GM19025 (cell line): Measurements from ENCODE around the gene ZC3H7A.
A peak's percentile ranks its signal among the peaks of the same experiment; 100 is the strongest.
"Not testable (repeated sequence)": the region's sequence is repeated elsewhere in the genome, so short reads cannot be mapped to it uniquely, and the experiment has no call there.

Experiments
- ATAC-seq: cut with Tn5 transposase; IDR thresholded peaks from one replicate; pipeline ENCODE4 v1.9.1; 2021; ENCODE audit warnings: mild to moderate bottlenecking, low read depth, moderate library complexity; ENCODE audit not compliant: unreplicated experiment

Gene ZC3H7A, protein sequence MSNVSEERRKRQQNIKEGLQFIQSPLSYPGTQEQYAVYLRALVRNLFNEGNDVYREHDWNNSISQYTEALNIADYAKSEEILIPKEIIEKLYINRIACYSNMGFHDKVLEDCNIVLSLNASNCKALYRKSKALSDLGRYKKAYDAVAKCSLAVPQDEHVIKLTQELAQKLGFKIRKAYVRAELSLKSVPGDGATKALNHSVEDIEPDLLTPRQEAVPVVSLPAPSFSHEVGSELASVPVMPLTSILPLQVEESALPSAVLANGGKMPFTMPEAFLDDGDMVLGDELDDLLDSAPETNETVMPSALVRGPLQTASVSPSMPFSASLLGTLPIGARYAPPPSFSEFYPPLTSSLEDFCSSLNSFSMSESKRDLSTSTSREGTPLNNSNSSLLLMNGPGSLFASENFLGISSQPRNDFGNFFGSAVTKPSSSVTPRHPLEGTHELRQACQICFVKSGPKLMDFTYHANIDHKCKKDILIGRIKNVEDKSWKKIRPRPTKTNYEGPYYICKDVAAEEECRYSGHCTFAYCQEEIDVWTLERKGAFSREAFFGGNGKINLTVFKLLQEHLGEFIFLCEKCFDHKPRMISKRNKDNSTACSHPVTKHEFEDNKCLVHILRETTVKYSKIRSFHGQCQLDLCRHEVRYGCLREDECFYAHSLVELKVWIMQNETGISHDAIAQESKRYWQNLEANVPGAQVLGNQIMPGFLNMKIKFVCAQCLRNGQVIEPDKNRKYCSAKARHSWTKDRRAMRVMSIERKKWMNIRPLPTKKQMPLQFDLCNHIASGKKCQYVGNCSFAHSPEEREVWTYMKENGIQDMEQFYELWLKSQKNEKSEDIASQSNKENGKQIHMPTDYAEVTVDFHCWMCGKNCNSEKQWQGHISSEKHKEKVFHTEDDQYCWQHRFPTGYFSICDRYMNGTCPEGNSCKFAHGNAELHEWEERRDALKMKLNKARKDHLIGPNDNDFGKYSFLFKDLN

DNA sequence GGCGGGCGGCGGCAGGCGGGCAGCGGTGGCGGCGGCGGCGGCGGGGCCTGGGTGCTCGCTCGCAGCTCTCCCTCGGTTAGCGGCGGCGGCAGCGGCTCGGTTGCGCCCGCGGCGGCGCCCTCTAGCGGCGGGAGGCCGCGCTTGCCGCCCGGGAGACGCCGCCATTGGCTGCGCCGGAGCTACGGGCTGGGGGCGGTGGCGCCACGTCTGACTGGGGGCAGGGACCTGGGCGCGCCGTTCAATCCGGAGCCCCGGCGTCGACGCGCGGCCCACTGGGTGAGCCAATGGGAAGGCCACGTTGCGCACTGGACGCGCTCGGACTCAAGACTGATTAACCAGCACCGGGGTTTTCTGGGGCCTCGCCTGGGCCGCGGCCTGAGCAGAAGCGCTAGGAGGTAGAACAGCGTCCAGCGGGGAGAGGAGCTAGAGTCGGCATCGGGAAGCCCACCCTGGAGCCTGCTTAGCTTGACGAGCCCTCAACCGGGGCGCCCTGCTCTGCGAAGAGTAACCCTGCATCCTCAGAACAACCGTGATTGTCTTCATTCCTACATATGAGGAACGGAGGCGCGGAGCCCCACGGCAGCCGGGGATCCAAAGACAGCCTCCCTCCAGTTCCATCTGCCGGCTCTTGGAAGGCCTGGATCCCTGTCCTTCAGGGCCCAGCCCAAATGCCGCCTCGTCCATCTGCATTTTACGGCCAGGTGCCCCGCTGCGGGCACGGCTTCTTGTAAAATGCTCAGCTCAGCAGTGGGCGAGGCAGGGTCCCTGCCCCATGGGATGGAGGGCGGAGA is at the start of gene ZC3H7A:
ZC3H7A (minus strand) TSS at position 93 of the 791 bp plus-strand sequence. CDS start 14,904 bp downstream, outside the sequence.
- peak; percentile 97 for ATAC-seq

DNA sequence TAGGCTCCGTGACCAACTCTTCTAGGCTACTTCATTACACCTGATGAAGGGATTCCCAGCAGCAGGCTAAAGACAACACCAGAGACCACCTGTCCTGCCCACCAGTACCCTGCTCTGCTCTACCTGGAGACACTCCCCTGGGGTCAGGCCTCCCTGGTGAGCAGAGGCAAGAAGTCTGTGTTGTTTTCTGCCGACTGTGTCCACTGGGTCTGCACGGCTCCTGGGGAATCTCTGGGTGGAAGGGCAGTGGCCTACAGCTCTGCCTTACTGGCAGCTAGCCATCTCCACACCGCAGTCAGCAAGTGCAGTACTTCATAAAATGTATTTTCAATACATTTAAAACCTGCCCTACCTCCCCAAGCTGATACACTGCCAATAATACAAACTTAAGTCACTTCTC is 47.4 kb upstream of the ZC3H7A start:
- ATAC-seq, result no peak

DNA sequence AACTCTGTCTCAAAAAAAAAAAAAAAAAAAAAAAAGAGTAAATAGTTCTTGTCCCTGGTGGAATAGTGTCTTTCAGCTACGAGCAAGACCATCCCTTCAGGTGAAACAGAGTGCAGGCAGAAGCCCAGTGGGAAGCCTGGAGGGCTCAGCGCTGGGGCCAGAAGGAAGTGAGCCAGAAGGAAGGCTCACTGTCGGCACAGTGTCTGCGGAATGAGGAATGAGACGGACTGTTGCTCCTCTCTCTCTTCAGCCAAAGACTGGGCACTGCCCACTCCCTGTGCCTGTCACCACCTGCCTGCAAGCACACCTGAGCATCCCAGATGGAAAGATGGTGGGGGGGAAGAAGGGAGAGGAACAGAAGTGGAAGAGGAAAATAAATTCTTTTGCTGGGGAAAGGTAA is 46.8 kb upstream of the ZC3H7A start:
- ATAC-seq, result no peak

DNA sequence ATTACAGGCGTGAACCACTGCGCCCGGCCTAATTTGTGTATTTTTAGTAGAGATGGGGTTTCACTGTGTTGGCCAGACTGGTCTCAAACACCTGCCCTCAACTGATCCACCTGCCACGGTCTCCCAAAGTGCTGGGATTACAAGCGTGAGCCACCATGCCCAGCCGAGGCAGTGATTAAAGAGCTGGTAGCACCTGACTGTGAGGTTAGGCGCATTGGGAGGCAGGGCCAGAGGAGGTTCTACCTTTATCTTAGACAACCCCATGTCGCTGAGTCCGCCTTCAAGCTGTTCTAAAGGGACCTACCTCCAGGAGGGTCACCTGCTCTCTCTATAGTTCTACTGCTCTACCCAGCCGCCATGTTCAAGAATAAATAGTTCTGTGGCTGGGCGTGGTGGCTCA is 46.1 kb upstream of the ZC3H7A start:
- ATAC-seq, result no peak

DNA sequence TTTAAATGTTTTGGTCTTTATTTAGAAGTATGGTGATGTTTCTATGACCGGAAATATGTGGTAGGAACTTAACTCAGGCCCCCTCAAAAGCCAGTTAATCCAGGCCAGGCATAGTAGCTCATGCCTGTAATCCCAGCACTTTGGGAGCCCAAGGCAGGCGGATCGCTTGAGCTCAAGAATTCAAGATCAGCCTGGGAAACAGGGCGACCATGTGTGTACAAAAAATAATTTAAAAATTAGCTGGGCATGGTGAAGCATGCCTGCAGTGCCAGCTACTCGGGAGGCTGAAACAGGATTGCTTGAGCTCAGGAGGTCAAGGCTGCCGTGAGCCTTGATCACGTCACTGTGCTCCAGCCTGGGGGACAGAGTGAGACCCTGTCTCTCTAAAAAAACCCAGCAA is 44.0 kb upstream of the ZC3H7A start:
- ATAC-seq, result no peak

DNA sequence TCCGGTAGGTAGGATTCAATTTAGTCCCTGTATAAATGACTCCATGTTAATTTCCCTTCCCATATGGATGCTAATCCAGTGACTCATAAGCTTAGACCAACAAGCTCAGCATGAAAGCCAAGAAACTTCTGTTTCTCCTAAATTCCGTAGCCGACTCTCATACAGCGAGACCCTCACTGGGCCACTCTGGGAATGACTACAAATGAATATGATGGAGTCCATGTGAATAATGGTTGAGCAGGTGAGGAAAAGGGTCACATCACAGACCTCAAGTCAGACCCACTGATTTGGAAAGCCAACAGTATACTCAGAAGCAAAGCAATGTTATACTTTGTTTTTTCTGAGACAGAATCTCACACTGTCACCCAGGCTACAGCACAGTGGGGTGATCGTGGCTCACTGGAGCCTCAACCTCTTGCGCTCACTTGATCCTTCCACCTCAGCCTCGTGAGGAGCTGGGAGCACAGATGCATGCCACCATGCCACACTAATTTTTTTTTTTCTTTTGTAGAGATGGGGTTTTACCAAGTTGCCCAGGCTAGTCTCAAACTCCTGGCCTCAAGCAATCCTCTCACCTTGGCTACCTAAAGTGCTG is 39.7 kb upstream of the ZC3H7A start:
- ATAC-seq, result no peak

DNA sequence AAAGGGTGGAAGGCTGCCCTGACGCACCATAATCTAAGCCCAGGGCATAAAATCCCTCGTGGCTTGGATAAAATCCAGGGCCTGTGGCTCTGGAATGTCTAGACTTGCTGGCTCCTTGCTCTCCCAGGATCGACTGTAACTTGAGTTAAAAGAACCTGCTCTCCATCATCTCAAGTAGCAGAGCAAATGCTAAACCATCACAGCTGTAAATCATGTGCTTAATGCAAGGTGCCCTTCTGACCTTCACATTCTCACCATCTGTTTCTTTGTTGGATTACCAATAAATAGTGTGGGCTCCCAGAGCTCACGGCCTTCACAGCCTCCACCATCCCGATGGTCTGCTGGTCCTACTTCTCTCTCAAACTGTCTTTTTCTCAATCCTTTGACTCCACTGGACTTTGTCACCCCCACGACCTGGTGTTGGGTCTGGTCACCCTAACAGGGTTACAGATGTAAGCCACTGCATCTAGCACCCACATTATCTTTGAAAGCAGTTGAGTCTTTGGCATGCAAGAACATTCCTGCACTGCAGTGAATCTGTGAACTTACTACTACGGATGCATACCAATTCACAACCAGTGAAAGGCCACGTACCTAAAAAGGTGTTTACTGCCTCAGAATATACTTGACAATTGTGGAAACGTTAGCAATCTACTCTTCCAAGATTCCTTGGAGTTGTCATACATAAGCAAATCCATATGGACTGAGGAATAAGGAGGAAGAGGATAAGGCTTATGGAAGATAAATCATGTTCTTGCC is 39.0 kb upstream of the ZC3H7A start:
- no peak for ATAC-seq

DNA sequence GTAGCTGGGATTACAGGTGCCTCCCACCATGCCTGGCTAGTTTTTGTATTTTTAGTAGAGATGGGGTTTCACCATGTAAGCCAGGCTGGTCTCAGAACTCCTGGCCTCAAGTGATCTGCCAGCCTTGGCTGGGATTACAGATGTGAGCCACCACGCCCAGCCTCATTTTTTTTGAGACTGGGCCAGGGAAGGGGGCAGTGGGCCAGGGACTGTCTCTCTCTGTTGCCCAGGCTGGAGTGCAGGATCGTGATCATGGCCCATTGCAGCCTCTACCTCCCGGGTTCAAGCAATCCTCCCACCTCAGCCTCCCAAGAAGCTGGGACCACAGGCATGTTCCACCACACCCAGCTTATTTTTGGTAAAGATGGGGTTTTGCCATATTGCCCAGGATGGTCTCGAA is 38.3 kb upstream of the ZC3H7A start:
- no peak for ATAC-seq

DNA sequence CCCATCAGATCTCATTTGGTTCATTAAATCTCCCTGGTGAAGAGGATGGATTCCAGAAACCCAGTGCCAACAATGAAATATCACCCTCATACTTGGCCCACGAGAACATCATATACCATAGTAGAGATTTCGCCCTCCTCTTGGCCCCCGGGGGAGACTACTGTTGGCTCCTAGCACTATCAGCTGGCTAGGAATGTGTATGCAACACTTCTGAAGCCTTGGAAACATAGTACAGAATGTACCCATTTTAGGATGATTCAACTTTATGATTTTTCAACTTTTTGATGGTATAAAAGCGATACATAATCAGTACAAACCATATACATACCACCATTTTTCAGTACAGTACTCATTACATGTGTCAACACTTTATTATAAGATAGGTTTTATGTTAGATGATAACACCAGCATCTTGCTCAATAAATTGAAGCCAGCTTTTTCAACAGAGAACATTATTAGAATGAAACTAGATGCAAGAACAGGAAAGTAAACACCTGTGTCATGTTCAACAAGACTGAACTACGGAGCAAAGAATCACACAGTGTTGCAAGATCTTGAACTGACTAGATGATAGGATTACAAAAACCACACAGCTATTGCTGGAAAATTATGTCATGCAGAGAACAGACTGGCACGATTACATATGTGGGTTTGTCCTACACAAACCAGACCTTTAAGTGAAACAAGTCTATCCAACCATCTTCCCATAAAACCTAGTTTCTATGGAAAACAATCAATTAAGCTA is 37.1 kb upstream of the ZC3H7A start:
- ATAC-seq, result no peak

DNA sequence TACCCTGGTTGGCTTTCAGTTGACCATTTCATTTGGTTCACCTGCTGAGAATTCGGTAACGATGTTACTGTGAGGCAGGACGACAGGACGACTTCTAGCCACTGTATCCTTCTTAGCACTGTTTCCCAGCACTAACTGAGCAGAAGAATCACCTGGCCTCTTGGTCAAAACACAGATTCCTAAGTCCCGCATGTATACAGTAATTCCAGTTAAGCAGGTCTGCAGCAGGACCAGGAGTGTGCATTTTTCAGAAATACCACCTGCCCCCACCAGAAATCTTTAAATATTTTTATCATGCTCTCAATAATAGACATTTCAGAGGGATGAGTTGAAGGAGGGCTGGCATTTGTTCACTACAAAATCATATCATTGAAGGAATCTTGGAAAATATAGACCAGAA is 31.6 kb upstream of the ZC3H7A start:
- no peak for ATAC-seq

DNA sequence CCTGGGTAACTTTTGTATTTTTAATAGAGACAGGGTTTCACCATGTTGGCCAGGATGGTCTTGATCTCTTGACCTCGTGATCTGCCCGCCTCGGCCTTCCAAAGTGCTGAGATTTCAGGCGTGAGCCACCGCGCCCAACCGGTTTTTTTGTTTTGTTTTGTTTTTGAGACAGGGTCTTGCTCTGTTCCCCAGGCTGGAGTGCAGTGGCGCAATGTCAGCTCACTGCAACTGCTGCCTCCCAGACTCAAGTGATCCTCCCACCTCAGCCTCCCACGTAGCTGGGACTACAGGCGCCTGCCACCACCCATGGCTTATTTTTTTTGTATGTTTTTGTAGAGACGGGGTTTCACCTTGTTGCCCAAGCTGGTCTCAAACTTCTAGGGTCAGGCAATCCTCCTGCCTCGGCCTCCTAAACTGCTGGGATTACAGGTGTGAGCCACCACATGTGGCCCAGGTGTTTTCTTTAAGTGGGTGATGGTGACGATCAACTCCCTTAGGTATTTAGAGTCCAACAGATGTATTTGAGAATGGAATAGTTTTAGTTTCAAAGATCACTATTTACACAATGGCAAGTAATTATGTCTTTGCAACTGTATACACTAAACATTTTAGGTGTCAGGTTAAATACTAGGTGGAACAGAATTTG is 28.6 kb upstream of the ZC3H7A start:
- not testable (repeated sequence) for ATAC-seq

DNA sequence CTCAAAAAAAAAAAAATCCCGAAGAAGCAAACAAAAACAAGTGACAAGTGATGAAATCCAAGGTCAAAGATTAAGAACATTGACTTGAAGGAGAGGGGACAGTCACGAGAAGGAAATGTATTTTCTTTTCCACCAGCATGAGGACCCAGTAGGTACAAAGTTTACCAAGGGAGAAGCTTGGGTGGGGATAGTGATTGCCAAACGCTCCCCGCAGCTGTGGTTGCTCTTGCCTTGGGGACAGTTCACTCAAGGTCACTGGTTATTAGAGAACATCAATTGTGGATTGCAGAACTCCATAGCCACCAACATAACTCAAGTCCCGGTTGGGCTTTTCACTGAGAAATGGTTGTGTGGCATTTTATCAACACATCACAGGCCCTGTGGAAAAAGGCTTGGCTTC is 27.3 kb upstream of the ZC3H7A start:
- ATAC-seq, result no peak

DNA sequence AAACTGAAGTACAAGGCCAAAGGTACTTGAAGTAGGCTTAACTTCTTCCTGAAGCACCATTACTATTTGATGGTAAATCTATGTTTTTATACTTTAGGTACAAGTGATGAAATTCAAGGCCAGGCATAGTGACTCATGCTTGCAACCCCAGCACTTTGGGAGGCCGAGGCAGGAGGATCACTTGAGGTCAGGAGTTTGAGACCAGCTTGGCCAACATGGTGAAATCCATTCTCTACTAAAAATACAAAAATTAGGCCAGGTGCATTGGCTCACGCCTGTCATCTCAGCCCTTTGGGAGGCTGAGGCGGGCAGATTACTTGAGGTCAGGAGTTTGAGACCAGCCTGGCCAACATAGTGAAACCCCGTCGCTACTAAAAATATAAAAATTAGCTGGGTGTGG is 26.6 kb upstream of the ZC3H7A start:
- not testable (repeated sequence) for ATAC-seq

DNA sequence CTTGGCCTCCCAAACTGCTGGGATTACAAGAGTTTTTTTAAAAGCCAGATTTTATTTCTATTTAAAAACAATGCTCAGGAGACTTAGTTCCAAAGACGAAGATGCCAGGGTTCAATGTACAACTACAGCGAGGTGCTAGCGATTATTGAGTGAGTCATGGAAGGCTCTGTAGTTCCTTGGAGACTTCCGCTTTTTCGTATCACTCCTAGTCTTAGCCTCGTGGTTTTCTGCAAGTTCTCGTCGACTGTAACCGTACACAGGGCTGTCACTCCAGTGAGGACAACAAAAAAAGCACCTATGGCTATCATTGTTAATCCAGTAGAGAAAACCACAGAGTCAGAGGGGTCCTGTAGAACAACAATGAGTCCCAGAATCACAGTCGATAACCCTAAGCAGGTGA is 22.7 kb upstream of the ZC3H7A start:
- ATAC-seq, result no peak

DNA sequence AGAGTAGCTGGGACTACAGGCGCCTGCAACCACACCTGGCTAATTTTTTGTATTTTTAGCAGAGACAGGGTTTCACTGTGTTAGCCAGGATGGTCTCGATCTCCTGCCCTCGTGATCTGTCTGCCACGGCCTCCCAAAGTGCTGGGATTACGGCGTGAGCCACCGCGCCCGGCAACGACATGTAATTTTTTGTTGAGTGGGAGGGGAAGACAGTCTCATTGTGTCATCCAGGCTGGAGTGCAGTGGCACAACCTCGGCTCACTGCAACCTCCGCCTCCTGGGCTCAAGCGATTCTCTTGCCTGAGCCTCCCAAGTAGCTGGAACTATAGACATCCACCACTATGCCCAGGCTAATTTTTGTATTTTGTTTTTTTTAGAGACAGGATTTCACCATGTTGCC is 21.9 kb upstream of the ZC3H7A start:
- not testable (repeated sequence) for ATAC-seq

DNA sequence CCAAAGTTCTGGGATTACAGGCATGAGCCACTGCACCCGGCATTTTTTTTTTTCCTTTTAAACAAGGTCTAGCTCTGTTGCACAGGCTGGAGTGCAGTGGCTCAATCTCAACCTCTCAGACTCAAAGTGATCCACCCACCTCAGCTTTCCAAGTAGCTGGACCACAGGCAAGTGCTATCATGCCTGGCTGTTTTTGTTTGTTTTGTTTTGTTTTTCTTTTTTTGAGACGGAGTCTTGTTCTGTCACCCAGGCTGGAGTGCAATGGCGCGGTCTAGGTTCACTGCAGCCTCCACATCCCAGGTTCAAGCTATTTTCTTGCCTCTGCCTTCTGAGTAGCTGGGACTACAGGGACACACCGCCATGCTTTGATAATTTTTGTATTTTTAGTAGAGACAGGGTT is 19.1 kb upstream of the ZC3H7A start:
- no peak for ATAC-seq

DNA sequence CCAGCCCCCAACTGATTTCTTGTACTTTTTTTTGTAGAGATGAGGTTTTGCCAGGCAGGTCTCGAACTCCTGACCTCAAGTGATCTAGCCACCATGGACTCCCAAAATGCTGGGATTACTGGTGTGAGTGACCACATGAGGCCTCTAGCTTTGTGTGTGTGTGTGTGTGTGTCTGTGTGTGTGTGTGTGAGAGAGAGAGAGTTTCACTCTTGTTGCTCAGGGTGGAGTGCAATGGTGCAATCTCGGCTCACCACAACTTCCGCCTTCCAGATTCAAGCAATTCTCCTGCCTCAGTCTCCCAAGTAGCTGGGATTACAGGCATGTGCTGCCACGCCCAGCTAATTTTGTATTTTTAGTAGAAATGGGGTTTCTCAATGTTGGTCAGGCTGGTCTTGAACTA is 17.7 kb upstream of the ZC3H7A start:
- not testable (repeated sequence) for ATAC-seq

DNA sequence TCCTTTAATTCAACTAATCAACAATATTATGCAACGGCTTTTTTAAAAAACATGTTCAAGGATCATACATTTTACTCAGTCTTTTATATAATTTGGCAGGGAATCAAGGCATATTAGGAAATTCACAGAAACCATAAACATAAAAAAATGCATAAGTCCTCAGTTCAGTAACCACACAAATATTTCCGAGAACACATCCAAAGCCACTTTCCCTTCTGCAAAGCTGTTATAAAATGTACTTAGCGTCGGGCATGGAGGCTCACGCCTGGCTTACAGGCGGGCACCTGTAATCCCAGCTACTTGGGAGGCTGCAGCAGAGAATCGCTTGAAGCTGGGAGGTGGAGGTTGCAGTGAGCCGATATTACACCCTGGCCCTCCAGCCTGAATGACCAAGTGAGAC is 9.7 kb upstream of the ZC3H7A start:
- ATAC-seq, result no peak
